Prostate gland (tissue), 2 donors: ENCODE measurements around the gene OR10AD1. TPM values are rescaled to one million over a fixed set of nuclear protein-coding genes. Genes with fewer than 3 reads are reported as not detected.

ENCODE experiments used
- DNase-seq: peaks from one replicate; pipeline ENCODE4 v3.0.0-alpha.2; 2019; ENCODE audit warnings: low spot score
- H3K27ac ChIP-seq, 2 donors: fragments of 200-600 bp; sonication (generic); 2 replicates each; pipeline ENCODE4 v1.5.1; 2017 to 2019
- H3K27me3 ChIP-seq: fragments of 200-600 bp; sonication (generic); replicated peaks from 2 replicates; pipeline ENCODE4 v1.5.1; 2019; ENCODE audit not compliant: insufficient read depth
- H3K36me3 ChIP-seq, 2 donors: fragments of 200-600 bp; sonication (generic); 1 replicate in 1 of 2; 2 replicates in 1 of 2; pipeline versions ENCODE4 v1.5.1 to v1.8.1; 2017 to 2019
- H3K4me1 ChIP-seq: fragments of 200-600 bp; sonication (generic); replicated peaks from 2 replicates; pipeline ENCODE4 v1.5.1; 2019
- H3K4me3 ChIP-seq, 2 donors: fragments of 200-600 bp; sonication (generic); 2 replicates each; pipeline ENCODE4 v1.5.1; 2017 to 2019
- H3K9me3 ChIP-seq: fragments of 200-600 bp; sonication (generic); 2 replicates; pipeline ENCODE4 v1.5.1; 2017
- POLR2A ChIP-seq: fragments of 450-650 bp; IDR thresholded peaks from one replicate; pipeline ENCODE4 v1.6.1; 2016; ENCODE audit warnings: antibody characterized with exemption, mild to moderate bottlenecking
- POLR2AphosphoS5 ChIP-seq: sonication (generic); formaldehyde crosslinking; IDR thresholded peaks from one replicate; pipeline ENCODE4 v1.6.1; 2017; ENCODE audit warnings: antibody characterized with exemption
- WGBS: methylation state at CpG from one replicate; pipeline ENCODE4 v1.1.5; 2018; 5-methylcytosine and 5-hydroxymethylcytosine counted together
- intact Hi-C: fragments of 100-400 bp; cut with DNase I; formaldehyde crosslinking; loops from one replicate; pipeline ENCODE4 v1.14.2; 2022
- total RNA-seq, 2 donors: library from RNA; depleted of rRNA; stranded (reverse); fragments of >200 nt; gene quantifications; one replicate each; pipeline ENCODE4 v1.1.0, GENCODE V29; 2016
- TF ChIP-seq, protein P1 (sequence below), 4 experiments: fragments of 200-600 bp in 2 of 4; fragments of 450-650 bp in 2 of 4; sonication (generic) in 2 of 4; IDR thresholded peaks; 1 replicate in 3 of 4; 2 replicates in 1 of 4; pipeline ENCODE4 v1.5.1; 2016 to 2019; ENCODE audit warnings: antibody characterized with exemption in 4 of 4, mild to moderate bottlenecking in 2 of 4, moderate library complexity in 2 of 4

Gene OR10AD1
- total RNA-seq, 2 donors from 2014 or later: not detected

DNA sequence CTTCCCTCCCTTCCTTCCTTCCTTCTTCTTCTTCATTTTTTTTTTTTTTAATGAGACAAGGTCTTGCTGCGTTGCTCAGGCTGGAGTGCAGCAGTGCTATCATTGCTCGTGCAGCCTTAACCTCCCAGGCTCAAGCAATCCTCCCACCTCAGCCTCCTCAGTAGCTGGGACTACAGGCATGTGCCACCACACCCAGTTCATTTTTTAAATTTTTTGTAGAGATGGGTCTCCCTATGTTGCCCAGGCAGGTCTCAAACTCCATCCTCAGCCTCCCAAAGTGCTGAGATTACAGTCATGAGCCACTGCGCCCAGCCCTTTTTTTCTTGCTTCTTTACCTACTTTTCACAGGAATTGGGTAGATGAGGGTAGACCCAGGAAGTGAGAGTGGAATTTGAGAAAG, 1.6 kb downstream of the OR10AD1 start:
- 93% methylated on average over 3 of the region's 3 CpGs for WGBS
- Histone ChIP-seq H3K27me3 (no peaks in the 10 kb centered on the region), H3K9me3 (no peaks in the 10 kb centered on the region), H3K4me1 (no peaks in the 10 kb centered on the region), H3K4me3 (no peak overlapping the region), H3K36me3 (no peaks in the 10 kb centered on the region), H3K27ac (no peak overlapping the region)
- DNase-seq: no peak
- no peak for TF ChIP-seq POLR2AphosphoS5
- intact Hi-C loops: no loop called here

GRCh38 chr12:48201091-48201490, 2.0 kb downstream of the OR10AD1 start:
- no peaks in the 10 kb centered on the region for H3K36me3 ChIP-seq
- H3K9me3 ChIP-seq: no peaks in the 10 kb centered on the region
- intact Hi-C loops: no loop called here
- no peaks in the 10 kb centered on the region for H3K27me3 ChIP-seq
- H3K4me1 ChIP-seq: no peaks in the 10 kb centered on the region
- no peak overlapping the region for H3K4me3 ChIP-seq
- whole genome bisulfite sequencing: 85% methylated on average over 3 of the region's 3 CpGs
- no peak overlapping the region for H3K27ac ChIP-seq
- DNase-seq: no peak
- TF ChIP-seq POLR2A (no peak), POLR2AphosphoS5 (no peak)
- TF ChIP-seq, protein P1, sequence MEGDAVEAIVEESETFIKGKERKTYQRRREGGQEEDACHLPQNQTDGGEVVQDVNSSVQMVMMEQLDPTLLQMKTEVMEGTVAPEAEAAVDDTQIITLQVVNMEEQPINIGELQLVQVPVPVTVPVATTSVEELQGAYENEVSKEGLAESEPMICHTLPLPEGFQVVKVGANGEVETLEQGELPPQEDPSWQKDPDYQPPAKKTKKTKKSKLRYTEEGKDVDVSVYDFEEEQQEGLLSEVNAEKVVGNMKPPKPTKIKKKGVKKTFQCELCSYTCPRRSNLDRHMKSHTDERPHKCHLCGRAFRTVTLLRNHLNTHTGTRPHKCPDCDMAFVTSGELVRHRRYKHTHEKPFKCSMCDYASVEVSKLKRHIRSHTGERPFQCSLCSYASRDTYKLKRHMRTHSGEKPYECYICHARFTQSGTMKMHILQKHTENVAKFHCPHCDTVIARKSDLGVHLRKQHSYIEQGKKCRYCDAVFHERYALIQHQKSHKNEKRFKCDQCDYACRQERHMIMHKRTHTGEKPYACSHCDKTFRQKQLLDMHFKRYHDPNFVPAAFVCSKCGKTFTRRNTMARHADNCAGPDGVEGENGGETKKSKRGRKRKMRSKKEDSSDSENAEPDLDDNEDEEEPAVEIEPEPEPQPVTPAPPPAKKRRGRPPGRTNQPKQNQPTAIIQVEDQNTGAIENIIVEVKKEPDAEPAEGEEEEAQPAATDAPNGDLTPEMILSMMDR (IDR thresholded peaks at IDR 0.05): no peak

DNA sequence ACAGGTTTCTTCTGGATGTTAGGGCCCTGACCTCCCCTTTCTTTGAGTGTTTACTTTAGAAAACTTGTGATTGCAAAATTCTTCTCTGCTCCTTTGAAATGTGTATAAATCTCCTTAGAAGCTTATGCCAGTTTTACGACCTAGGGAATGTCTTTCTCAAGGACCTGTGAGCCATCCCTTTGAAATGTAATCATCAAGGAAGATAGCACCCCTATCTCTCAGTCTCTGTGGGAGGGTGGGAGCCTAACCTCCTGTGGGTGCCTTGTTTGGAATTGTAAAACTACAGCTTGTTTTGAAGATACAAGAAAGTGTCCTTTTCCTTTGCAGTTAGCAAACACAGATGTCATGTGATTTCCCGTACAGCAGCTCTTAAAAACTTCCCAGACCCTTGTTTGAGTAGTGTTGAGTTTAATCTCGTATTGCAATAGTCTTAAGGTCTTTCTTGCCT, 3.3 kb downstream of the OR10AD1 start:
- DNase-seq: peak; percentile 54
- H3K36me3 ChIP-seq: no peaks in the 10 kb centered on the region
- WGBS: 13% methylated on average over 3 of the region's 3 CpGs
- peak overlapping the region; percentile 87 to 92 for H3K27ac ChIP-seq
- no peak overlapping the region for H3K4me3 ChIP-seq
- intact Hi-C loops: loop anchor here (5.0 kb wide), 1 partner anchor 153 kb away; the partner anchor contains the start of gene ZNF641
- H3K4me1 ChIP-seq: no peaks in the 10 kb centered on the region
- no peaks in the 10 kb centered on the region for H3K27me3 ChIP-seq
- no peaks in the 10 kb centered on the region for H3K9me3 ChIP-seq
- peak; percentile 69 for TF ChIP-seq POLR2AphosphoS5
- TF ChIP-seq, protein P1 (IDR thresholded peaks at IDR 0.05): no peak

- no peaks in the 10 kb centered on the region for H3K36me3 ChIP-seq
- H3K4me1 ChIP-seq: no peaks in the 10 kb centered on the region
- peak overlapping the region; percentile 55 to 60 for H3K4me3 ChIP-seq
- 50% methylated on average over 10 of the region's 10 CpGs for WGBS
- no peak for DNase-seq
- no peaks in the 10 kb centered on the region for H3K9me3 ChIP-seq
- TF ChIP-seq, protein P1 (IDR thresholded peaks at IDR 0.05): no peak
- TF ChIP-seq POLR2A: no peak
- no peak for TF ChIP-seq POLR2AphosphoS5
- intact Hi-C loops: loop anchor here (5.0 kb wide), 1 partner anchor 153 kb away; the partner anchor contains the start of gene ZNF641
- H3K27me3 ChIP-seq: no peaks in the 10 kb centered on the region
- H3K27ac ChIP-seq: peak overlapping the region; percentile 87 to 92
These were observed 4.1 kb downstream of the OR10AD1 start for GRCh38 chr12:48198985-48199384.

DNA sequence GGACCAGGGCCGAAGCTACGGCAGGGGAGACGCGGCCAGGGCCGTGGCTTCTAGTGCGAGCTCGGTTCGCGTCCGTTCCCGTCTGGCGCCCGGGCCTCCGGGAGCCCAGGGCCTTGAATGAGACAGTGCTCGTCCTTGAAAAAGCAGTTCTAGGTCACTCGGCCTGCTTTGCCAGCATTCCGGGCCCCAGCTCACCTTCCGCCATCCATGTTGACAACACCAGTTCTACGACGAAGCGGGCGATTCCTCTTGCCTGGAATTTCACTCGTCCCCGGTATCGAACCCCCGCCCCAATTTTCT, 4.5 kb downstream of the OR10AD1 start:
- intact Hi-C loops: loop anchor here (5.0 kb wide), 1 partner anchor 154 kb away; the partner anchor contains the start of gene ZNF641
- Histone ChIP-seq H3K4me3 (peak overlapping the region; percentile 55 to 60), H3K27ac (peak overlapping the region; percentile 87 to 92), H3K9me3 (no peaks in the 10 kb centered on the region), H3K36me3 (no peaks in the 10 kb centered on the region), H3K4me1 (no peaks in the 10 kb centered on the region), H3K27me3 (no peaks in the 10 kb centered on the region)
- TF ChIP-seq POLR2AphosphoS5: no peak
- no peak for TF ChIP-seq POLR2A
- TF ChIP-seq, protein P1 (IDR thresholded peaks at IDR 0.05): no peak
- no peak for DNase-seq
- 8% methylated on average over 26 of the region's 26 CpGs for WGBS
